Limb (tissue), 2 donors: ENCODE results near the gene TRIM56.
"Not testable (repeated sequence)": the region's sequence is repeated elsewhere in the genome, so short reads cannot be mapped to it uniquely, and the experiment has no call there.

Source experiments
- DNase-seq, 2 donors: peaks; one replicate each; pipeline ENCODE4 v3.0.0-alpha.2; 2016; ENCODE audit errors: extremely low spot score in 2 of 2

TRIM56 gene

DNA sequence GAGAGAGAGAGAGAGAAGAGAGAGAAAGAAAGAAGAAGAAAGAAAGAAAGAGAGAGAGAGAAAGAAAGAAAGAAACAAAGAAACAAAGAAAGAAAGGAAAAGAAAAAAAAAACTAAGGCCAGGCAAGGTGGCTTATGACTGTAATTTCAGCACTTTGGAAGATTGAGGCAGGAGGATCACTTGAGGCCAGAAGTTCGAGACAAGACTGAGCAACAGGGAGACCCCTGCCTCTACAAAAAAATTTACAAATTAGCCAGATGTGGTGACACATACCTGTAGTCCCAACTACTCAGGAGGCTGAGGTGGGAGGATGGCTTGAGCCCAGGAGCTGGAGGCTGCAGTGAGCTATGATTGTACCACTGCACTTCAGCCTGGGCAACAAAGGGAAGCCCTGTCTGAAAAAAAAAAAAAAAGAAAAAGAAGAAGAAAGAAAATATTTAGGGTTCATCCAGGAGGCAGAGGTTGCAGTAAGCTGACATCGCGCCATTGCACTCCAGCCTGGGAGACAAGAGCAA lies 44.4 kb downstream of the TRIM56 start:
- DNase-seq = no peak

DNA sequence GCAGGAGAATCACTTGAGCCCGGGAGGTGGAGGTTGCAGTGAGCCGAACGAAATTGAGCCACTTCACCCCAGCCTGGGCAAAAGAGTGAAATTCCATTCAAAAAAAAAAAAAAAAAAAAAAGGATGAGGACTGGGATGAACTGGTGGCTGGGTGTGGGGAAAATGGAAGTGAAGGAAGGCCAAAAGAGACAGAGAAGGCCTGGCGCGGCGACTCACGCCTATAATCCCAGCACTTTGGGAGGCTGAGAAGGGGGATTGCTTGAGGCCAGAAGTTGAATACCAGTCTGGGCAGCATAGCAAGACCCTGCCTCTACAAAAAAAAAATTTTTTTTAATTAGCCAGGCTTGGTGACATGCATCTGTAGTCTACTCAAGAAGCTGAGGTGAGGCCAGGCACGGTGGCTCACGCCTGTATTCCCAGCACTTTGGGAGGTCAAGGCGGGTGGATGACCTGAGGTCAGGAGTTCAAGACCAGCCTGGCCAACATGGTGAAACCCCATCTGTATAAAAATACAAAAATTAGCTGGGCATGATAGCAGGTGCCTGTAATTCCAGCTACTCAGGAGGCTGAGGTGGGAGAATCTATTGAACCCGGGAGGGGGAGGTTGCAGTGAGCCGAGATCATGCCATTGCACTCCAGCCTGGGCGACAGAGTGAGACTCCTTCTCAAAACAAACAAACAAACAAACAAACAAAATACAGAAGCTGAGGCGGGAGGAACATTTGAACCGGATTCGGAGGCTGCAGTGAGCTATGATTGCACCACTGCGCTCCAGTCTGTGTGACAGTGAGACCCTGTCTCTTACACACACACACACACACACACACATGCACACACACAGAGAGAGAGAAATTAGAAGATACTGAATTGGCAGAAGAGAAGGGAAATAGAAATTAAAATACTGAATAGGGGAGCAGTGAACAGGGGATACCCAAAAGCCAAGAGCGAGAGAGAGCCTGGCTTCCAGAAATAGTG lies 47.6 kb downstream of the TRIM56 start:
- not testable (repeated sequence) for DNase-seq

DNA sequence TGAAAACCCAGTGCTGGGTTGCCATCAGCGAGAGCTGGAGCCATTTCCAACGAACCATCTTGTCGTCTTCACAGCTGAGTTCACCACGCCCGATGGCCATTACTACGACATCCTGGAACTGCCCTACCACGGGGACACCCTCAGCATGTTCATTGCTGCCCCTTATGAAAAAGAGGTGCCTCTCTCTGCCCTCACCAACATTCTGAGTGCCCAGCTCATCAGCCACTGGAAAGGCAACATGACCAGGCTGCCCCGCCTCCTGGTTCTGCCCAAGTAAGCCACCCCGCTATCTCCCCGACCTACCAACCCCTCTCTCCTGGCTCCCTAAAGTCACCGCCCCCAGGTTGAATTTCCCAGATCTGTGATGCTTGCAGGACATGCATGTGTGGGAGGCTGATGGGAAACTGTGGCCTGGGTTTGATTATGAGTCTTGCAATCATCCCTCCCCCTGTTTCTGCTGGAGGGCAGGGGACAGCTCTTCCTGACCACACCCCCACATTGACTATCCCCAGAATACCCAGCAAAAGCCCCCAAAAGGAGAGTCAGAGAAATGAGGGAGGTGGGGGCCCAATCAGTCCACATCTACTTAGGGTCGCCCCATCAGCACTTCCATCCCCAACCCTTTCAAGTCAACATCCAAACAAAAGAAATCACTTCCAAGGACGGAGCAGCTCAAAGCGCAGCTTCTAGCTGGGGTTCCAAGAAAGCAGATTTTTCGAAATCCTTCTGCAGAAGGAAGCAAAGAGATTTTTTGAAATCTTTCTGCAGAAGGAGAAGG lies 48.5 kb downstream of the TRIM56 start:
- DNase-seq = no peak

DNA sequence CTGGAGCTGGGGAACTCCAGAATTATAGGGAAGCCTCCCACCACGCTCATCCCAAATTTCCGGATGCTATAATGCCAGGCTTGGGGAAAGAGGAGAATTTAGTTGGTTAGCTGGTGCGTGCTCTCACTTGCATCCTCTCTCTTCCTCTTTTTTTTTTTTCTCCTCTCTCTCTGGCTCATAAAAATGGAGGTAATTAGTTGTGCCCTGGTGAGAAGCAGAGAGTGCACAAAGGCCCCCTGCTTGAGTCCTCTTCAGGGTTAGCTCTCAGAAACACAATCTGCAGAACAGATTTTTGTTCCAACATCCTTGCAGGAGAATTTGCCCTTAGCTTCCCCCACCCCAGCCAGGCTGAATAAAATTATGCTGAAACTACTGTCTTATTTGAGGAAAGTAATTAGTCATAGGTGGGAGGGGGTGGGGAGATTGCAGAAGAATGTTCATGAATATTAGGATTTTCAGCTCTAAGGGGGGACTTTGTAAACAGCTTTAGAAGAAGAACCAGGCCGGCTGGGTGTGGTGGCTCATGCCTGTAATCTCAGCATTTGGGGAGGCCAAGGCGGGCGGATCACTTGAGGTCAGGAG lies 49.2 kb downstream of the TRIM56 start:
- DNase-seq = no peak

DNA sequence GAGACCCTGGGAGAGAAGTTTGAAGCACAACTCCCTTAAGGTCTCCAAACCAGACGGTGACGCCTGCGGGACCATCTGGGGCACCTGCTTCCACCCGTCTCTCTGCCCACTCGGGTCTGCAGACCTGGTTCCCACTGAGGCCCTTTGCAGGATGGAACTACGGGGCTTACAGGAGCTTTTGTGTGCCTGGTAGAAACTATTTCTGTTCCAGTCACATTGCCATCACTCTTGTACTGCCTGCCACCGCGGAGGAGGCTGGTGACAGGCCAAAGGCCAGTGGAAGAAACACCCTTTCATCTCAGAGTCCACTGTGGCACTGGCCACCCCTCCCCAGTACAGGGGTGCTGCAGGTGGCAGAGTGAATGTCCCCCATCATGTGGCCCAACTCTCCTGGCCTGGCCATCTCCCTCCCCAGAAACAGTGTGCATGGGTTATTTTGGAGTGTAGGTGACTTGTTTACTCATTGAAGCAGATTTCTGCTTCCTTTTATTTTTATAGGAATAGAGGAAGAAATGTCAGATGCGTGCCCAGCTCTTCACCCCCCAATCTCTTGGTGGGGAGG lies 52.5 kb downstream of the TRIM56 start:
- DNase-seq = no peak

DNA sequence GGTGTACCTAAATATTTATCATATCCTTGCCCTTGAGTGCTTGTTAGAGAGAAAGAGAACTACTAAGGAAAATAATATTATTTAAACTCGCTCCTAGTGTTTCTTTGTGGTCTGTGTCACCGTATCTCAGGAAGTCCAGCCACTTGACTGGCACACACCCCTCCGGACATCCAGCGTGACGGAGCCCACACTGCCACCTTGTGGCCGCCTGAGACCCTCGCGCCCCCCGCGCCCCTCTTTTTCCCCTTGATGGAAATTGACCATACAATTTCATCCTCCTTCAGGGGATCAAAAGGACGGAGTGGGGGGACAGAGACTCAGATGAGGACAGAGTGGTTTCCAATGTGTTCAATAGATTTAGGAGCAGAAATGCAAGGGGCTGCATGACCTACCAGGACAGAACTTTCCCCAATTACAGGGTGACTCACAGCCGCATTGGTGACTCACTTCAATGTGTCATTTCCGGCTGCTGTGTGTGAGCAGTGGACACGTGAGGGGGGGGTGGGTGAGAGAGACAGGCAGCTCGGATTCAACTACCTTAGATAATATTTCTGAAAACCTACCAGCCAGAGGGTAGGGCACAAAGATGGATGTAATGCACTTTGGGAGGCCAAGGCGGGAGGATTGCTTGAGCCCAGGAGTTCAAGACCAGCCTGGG lies 53.1 kb downstream of the TRIM56 start:
- peak in 1 of 2 donors; percentile 74 for DNase-seq

DNA sequence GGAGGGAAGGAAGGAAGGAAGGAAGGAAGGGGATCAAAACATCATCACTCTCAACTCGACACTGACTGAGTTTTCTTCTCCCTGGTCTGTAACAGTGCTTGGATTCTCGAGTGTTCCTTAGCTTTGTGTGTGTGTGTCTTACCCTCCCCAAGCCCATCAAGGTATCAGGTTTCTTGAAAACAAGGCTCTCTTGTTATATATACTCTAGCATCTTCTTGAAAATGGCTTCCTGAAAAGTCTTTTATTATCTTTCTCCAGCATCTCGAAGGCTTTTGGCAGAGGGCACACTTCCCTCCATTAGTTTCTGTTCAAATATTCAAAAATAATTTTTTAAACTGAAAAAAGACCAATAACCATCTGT lies 55.0 kb downstream of the TRIM56 start:
- DNase-seq = no peak

DNA sequence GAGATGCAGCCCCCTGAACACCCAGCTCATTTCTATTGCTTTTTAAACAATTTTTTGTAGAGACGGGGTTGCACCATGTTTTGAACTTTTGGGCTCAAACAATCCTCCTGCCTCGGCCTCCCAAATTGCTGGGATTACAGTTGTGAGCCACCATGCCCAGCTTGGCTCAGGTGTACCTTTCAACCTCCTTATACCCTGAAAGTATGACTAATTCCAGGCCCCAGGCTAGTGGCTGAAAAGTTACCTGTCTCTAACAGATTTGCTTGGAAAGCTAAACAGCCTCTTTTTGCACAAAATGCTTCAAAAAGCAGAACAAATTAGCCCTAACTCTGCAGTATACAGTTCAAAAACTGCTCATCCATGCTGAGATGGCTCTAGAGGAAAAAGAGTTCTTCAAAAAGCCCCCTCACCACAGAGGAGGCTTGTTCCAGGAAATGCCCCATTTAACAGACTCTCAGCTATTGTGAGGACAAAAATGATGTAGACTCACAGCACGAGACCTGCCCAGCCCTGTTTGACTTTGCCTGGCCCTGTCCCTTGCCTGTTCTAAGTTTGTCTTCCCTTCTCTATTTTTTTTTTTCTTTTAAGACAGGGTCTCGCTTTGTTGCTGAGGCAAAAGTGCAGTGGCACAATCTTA lies 55.6 kb downstream of the TRIM56 start:
- no peak for DNase-seq
